GM19025 (cell line): ENCODE data around the gene MSI2.

Source experiments
- ATAC-seq: cut with Tn5 transposase; IDR thresholded peaks from one replicate; pipeline ENCODE4 v1.9.1; 2021; ENCODE audit warnings: mild to moderate bottlenecking, low read depth, moderate library complexity; ENCODE audit not compliant: unreplicated experiment

The MSI2 gene

DNA sequence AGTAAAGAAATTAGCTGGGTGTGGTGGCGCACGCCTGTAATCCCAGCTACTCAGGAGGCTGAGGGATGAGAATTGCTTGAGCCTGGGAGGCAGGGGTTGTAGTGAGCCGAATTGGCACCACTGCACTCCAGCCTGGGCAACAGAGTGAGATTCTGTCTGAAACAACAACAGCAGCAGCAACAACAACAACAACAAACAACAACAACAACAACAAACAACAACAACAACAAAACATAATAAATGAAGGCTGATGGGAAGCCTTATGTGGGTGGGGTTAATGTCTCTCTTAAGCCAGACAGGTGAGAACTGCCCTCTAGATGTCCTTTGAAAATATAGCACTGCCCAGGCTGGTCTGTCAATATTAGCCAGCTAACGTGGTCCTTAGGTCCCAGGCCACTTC, 107.3 kb downstream of the MSI2 start:
- ATAC-seq: no peak

- no peak for ATAC-seq
Measured at GRCh38 chr17:57363998-57364643, 107.8 kb downstream of the MSI2 start.

GRCh38 chr17:57365420-57365819, 109.1 kb downstream of the MSI2 start:
- ATAC-seq: no peak

GRCh38 chr17:57366177-57366557, 109.8 kb downstream of the MSI2 start:
- ATAC-seq: no peak

DNA sequence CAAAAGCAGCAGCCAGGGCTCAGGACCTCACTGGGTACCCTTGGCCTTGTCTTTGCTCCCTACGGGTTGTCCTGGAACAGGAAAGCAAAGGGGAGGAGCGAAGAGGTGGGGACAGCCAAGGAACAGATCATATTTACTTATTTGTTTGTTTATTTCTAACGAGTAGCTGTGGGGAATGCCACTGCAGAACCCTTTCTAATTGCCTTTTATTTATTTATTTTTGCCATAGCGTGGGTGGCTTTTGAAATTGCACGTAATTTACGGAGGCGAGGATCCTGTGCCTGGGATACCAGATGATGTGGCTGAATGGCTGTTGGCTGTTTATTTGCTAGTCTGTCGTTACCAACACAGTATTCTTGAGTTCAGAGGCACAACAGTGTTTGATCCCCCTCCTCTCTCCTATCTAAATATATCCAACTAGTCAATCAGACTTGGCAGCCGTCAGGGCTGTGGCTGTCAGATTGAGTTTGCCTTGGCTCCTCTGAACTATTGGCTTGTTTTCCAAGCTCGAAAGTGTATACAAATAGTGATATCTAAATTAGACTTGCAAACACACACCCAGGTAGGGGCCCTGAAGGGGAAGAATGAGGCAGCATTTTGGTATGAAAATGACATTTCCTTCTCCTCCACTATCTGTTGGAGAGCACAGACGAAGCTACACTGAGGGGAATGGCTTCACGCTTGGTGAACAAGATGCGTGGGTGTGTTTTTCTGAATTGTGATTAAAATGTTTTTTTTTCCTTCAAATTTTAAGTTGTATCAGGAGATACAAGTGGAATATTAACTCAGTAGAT, 110.4 kb downstream of the MSI2 start:
- no peak for ATAC-seq

DNA sequence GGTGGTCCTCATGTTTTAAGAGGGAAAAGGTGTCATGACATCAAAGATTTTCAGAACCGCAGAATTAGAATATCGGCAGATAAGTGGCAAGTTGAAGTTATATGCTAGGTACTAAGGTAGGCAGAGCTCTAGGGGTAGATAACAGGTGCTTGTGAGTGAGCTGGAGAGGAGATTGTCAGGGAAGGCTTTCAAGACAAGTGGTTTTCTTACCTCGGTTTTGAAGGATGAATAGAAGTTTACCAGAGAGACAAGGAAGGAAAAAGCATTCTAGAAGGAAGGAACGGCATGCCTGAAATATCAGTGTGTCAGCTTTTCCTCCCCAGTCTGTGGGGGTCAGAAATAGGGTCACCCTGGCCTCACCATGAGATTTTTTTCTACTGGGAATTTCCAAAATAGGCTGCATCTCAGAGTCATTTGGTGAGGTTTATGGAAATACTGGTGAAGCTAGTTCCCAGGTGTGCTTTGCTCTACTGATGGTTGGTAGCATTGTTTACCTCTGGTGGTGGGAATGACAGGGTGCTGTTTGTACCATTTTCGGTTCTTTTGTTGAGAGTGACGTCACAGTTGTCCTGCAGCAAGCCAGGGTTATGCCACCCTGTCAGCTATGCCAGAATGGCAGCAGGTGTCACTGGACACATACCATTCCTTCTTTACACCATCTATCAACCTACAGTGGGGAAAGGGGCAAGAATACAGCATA, 112.5 kb downstream of the MSI2 start:
- ATAC-seq: peak; percentile 50

GRCh38 chr17:57369509-57369945, 113.2 kb downstream of the MSI2 start:
- ATAC-seq: peak; percentile 12

GRCh38 chr17:57370037-57370581, 113.8 kb downstream of the MSI2 start:
- ATAC-seq: peak; percentile 56

DNA sequence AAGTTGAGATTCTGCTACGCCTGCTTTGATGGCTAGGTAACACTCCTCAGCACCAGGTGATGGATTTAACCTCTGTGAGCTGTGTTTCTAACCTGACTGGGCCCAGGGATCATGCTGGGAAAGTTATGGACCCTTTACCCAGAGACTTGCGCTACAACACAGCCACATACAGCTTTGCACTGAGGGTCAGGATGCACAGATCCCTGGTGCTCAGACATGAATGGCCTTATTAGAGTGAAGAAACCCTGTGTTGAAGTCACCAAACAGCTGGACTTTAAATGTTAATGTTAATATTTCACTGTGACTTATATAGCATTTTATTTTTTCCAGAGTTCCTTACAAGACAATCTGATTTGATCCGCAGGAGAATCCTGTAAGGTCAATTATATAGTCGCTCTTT, 114.3 kb downstream of the MSI2 start:
- ATAC-seq: no peak

DNA sequence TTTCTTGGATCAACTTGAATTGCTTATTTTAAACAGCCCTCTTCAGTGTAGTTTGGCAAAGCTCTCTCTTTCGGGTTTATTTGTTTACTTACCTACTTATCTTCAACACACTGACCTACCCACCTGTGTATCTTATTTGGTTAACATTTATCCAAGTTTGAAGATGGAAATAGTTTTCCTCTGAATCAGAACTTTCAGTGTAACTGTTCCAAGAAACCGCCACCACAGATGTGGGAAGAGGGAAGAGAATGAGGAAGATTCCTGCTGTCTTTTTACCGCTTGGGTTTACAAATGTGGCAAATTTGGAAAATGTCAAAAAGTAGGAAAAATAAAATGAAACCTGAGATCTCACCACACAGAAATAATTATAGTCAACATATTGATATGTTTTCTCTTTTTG, 115.8 kb downstream of the MSI2 start:
- no peak for ATAC-seq

DNA sequence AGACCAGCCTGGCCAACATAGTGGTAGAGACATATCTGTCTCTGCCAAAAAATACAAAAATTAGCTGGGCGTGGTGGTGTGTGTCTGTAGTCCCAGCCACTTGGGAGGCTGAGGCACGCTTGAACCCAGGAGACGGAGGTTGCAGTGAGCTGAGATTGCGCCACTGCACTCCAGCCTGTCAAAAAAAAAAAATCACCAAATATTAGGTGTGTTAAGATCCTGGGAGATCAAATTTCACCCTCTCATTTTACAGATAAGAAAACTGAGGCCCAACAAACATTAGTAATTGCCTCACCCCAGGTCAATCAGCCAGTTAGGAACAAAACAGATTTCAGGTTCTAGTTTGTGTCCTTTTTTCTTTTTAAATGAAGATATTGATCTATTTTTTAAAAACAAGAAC, 116.7 kb downstream of the MSI2 start:
- ATAC-seq: no peak

GRCh38 chr17:57373756-57374155, 117.4 kb downstream of the MSI2 start:
- no peak for ATAC-seq

GRCh38 chr17:57375040-57375769, 118.9 kb downstream of the MSI2 start:
- ATAC-seq: no peak

DNA sequence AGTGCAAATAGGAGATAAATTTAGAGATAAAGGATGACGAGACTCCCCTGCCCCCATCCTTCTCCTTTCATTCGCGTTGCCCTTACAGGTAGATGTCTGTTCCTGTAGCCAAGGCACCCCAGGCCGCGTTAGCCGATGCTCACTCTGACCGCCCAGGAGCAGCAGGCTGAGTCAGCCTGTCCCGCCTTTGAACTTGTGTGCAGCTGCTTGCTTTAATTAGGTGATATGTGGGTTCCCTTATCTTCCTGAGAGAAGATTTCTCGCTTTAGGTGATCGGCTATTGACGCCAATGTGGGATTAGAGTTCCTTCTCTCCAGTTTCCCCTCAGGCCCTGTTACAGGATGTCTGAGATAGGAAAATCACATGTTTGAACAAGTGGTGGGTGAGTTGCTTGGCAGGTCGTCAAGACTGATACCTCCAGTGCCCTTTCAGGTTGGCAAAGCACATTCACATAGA, 119.5 kb downstream of the MSI2 start:
- no peak for ATAC-seq

- no peak for ATAC-seq
Measured at GRCh38 chr17:57377094-57377493, 120.8 kb downstream of the MSI2 start.

GRCh38 chr17:57379237-57379894, 123.0 kb downstream of the MSI2 start:
- ATAC-seq: no peak

GRCh38 chr17:57379895-57380434, 123.6 kb downstream of the MSI2 start:
- ATAC-seq: no peak

DNA sequence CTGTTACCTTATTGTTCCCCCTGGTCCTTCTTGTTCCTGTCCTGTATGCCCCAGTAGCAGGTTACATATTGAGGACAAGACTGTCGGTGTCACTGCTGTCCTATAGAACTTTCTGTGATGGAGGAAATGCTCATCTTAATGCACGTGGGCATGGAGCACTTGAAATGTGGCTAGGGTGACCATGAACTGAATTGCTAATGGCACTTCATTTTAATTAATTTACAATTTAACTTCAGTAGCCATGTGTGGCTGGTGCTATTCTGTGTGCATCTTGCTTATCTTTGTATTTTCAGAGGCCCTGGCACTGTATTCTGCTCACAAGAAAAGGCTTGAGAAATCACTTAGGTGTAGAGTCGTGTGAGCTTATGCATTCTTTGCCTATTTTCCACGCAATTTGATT, 125.2 kb downstream of the MSI2 start:
- no peak for ATAC-seq

DNA sequence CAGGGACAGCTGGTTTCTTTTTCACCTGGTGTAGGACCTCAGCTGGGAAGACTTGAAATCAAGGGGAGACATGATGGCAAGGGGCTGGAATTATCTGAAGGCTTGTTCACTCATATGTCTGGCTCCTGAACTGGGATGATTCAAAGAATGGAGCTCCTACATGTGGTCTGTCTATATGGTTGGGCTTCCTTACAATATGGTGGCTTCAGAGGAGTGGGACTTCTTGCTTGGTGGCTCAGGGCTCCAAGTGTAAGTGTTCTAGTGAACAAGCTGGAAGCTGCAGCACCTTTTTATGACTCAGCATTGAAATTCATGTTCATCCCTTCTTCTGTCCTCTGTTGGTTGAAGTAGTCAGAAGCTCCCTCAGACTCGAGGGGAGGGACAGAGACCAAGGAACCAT, 127.9 kb downstream of the MSI2 start:
- no peak for ATAC-seq

- ATAC-seq: no peak
Measured at GRCh38 chr17:57385975-57386374, 129.7 kb downstream of the MSI2 start.
